HEK293 (cell line): ENCODE data around the gene TMEM179.

Experiments
- CTCF ChIA-PET: fragments of 350-600 bp; formaldehyde crosslinking; extraction: SDS; loops from one replicate; lab custom pipeline; 2021; ENCODE audit warnings: antibody characterized with exemption; lab: Yijun Ruan, JAX
- POLR2A ChIA-PET: fragments of 300-600 bp; formaldehyde crosslinking; extraction: SDS; loops from one replicate; lab custom pipeline; 2020; ENCODE audit warnings: antibody characterized with exemption, inconsistent platforms; lab: Yijun Ruan, JAX
- H3K27ac ChIP-seq: fragments of 200-500 bp; sonication (Bioruptor generic); 2 replicates; pipeline ENCODE4 v1.5.1; 2014; ENCODE audit warnings: low read depth, low read length, control low read depth, inconsistent platforms; ENCODE audit errors: extremely low read depth
- H3K36me3 ChIP-seq, 2 experiments: fragments of 200-500 bp in 1 of 2; sonication (Bioruptor generic) in 1 of 2; 1 replicate in 1 of 2; 2 replicates in 1 of 2; pipeline ENCODE4 v1.5.1; 2014 to 2017; ENCODE audit warnings: inconsistent platforms in 2 of 2, low read length in 2 of 2; ENCODE audit not compliant: control insufficient read depth in 2 of 2, insufficient read depth in 1 of 2
- H3K4me1 ChIP-seq: fragments of 200-500 bp; sonication (Bioruptor generic); 2 replicates; pipeline ENCODE4 v1.5.1; 2014; ENCODE audit warnings: mild to moderate bottlenecking, low read length, inconsistent platforms; ENCODE audit not compliant: control insufficient read depth, insufficient read depth
- H3K4me3 ChIP-seq: 2 replicates; pipeline ENCODE4 v1.5.1; 2011; ENCODE audit warnings: low read depth, mild to moderate bottlenecking, control low read depth, low read length, moderate library complexity
- H3K9me3 ChIP-seq: fragments of 200-500 bp; sonication (Bioruptor generic); 2 replicates; pipeline ENCODE4 v1.5.1; 2014; ENCODE audit warnings: low read depth, low read length, inconsistent platforms; ENCODE audit not compliant: control insufficient read depth, insufficient read depth
- GLIS1 ChIP-seq: fragments of 450-650 bp; formaldehyde crosslinking; IDR thresholded peaks from 2 replicates; pipeline ENCODE4 v1.5.1; 2016; ENCODE audit warnings: missing biosample characterization, missing genetic modification characterization
- GLIS2 ChIP-seq: fragments of 450-650 bp; formaldehyde crosslinking; IDR thresholded peaks from 2 replicates; pipeline ENCODE4 v1.5.1; 2016; ENCODE audit warnings: missing biosample characterization, missing genetic modification characterization
- INSM2 ChIP-seq: fragments of 450-650 bp; formaldehyde crosslinking; IDR thresholded peaks from 2 replicates; pipeline ENCODE4 v1.5.1; 2016; ENCODE audit warnings: missing biosample characterization, missing genetic modification characterization
- REST ChIP-seq: fragments of 450-650 bp; formaldehyde crosslinking; IDR thresholded peaks from 2 replicates; pipeline ENCODE4 v1.5.1; 2016; ENCODE audit warnings: missing biosample characterization, missing genetic modification characterization
- SP3 ChIP-seq: fragments of 450-650 bp; formaldehyde crosslinking; IDR thresholded peaks from 2 replicates; pipeline ENCODE4 v1.5.1; 2016; ENCODE audit warnings: missing biosample characterization, missing genetic modification characterization
- ZBTB49 ChIP-seq: fragments of 450-650 bp; formaldehyde crosslinking; IDR thresholded peaks from 2 replicates; pipeline ENCODE4 v1.5.1; 2016; ENCODE audit warnings: missing biosample characterization, missing genetic modification characterization, low read depth
- ZIC2 ChIP-seq: fragments of 450-650 bp; formaldehyde crosslinking; IDR thresholded peaks from 2 replicates; pipeline ENCODE4 v1.5.1; 2016; ENCODE audit warnings: missing biosample characterization, missing genetic modification characterization
- ZNF133 ChIP-seq: fragments of 450-650 bp; formaldehyde crosslinking; IDR thresholded peaks from 2 replicates; pipeline ENCODE4 v1.5.1; 2016; ENCODE audit warnings: missing biosample characterization, missing genetic modification characterization
- ZNF148 ChIP-seq: fragments of 450-650 bp; formaldehyde crosslinking; IDR thresholded peaks from 2 replicates; pipeline ENCODE4 v1.5.0; 2017; ENCODE audit warnings: missing biosample characterization, missing genetic modification characterization, borderline replicate concordance
- ZNF248 ChIP-seq: fragments of 450-650 bp; formaldehyde crosslinking; IDR thresholded peaks from 2 replicates; pipeline ENCODE4 v1.5.1; 2017; ENCODE audit warnings: missing biosample characterization, missing genetic modification characterization
- ZNF341 ChIP-seq: fragments of 450-650 bp; formaldehyde crosslinking; IDR thresholded peaks from 2 replicates; pipeline ENCODE4; 2016; ENCODE audit warnings: low read depth, missing biosample characterization, missing genetic modification characterization
- ZNF398 ChIP-seq: fragments of 450-650 bp; formaldehyde crosslinking; IDR thresholded peaks from 2 replicates; pipeline ENCODE4 v1.5.1; 2017; ENCODE audit warnings: missing biosample characterization, missing genetic modification characterization
- ZNF449 ChIP-seq: fragments of 450-650 bp; formaldehyde crosslinking; IDR thresholded peaks from 2 replicates; pipeline ENCODE4 v1.5.1; 2017; ENCODE audit warnings: missing biosample characterization, mild to moderate bottlenecking, missing genetic modification characterization, moderate library complexity
- ZNF600 ChIP-seq: fragments of 450-650 bp; formaldehyde crosslinking; IDR thresholded peaks from 2 replicates; pipeline ENCODE4 v1.5.1; 2016; ENCODE audit warnings: missing biosample characterization, missing genetic modification characterization
- ZNF704 ChIP-seq: fragments of 450-650 bp; formaldehyde crosslinking; IDR thresholded peaks from 2 replicates; pipeline ENCODE4 v1.5.1; 2016; ENCODE audit warnings: missing biosample characterization, missing genetic modification characterization

Gene TMEM179

GRCh38 chr14:104582005-104582404, 22.6 kb downstream of the TMEM179 start (continued):
- no peak for TF ChIP-seq INSM2 (tag by site-specific recombination)
- TF ChIP-seq, all 188 proteins: peak for 5

- H3K9me3 ChIP-seq = no peaks in the 10 kb centered on the region
- ChIA-PET POLR2A (no interaction called here), CTCF (interaction anchor here (0.6 kb wide), 1 partner anchor 20 kb away, joined by 4 read pairs; no protein-coding TSS in a partner anchor)
- H3K4me1 ChIP-seq = no peaks in the 10 kb centered on the region
- H3K4me3 ChIP-seq = no peak overlapping the region
- H3K36me3 ChIP-seq = no peaks in the 10 kb centered on the region
- TF ChIP-seq GLIS2 (tag by site-specific recombination) = peak; percentile 18; the same call in 1 of the 2 replicates
- no peak for TF ChIP-seq SP3
- peak; percentile 77 for TF ChIP-seq ZIC2 (tag by site-specific recombination)
- no peak for TF ChIP-seq ZNF148 (tag by site-specific recombination)
- TF ChIP-seq ZNF600 (tag by site-specific recombination) = peak; percentile 48; the same call in 1 of the 2 replicates
- peak; percentile 98 for TF ChIP-seq GLIS1 (tag by site-specific recombination)
- H3K27ac ChIP-seq = no peak overlapping the region
Measured at GRCh38 chr14:104581521-104581920, 23.1 kb downstream of the TMEM179 start.

- H3K9me3 ChIP-seq = no peaks in the 10 kb centered on the region
- CTCF ChIA-PET = interaction anchor here (0.6 to 1.4 kb wide), 2 partner anchors 21 to 59 kb away, joined by 3 to 4 read pairs; no protein-coding TSS in a partner anchor
- TF ChIP-seq ZNF704 (tag by site-specific recombination) (no peak), ZNF449 (tag by site-specific recombination) (peak; percentile 49; the same call in 1 of the 2 replicates), ZIC2 (tag by site-specific recombination) (peak; percentile 71), ZNF133 (tag by site-specific recombination) (no peak), ZNF248 (tag by site-specific recombination) (no peak), ZBTB49 (tag by site-specific recombination) (no peak), REST (peak; percentile 44; the same call in 1 of the 2 replicates), ZNF398 (tag by site-specific recombination) (no peak), ZNF341 (tag by site-specific recombination) (peak; percentile 91)
- no peaks in the 10 kb centered on the region for H3K36me3 ChIP-seq
- no peak overlapping the region for H3K27ac ChIP-seq
- POLR2A ChIA-PET = no interaction called here
- H3K4me1 ChIP-seq = no peaks in the 10 kb centered on the region
- H3K4me3 ChIP-seq = no peak overlapping the region
Measured at GRCh38 chr14:104580961-104581360, 23.6 kb downstream of the TMEM179 start.
